ENCODE data around the gene PPP1R27.

DNA sequence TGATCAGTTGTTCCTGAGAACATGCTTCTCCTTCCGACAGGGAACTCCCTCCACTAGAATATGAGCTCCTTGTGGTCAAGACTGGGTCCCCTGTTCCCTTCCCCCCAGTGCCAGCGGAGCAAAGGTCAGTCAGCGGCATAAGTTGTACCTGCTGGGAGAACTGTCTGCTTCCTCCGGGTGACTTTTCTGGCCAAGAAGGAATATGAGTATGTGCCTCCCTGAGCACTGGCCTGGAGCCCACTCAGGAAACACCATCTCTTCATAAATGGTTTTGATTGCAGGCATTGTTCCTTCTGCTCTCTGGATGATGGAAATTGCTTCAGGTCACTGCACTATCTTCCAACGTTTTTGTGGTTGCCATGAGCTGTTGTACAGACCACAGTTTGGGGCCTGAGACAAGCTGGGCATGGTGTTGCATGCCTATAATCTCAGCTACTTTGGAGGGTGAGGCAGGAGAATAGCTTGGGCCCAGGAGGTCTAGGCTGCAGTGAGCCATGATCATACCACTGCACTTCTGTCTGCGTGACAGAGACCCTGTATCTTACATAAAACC lies 28.3 kb upstream of the PPP1R27 start:
- no peak for TF ChIP-seq CTCF (IDR thresholded peaks at IDR 0.05; ENCODE audit: extremely low read depth in 1 of 2, insufficient read depth in 1 of 2, low read depth in 1 of 2, low read length in 2 of 2)
- TF ChIP-seq POLR2A (IDR thresholded peaks at IDR 0.05; ENCODE audit: low read depth, low read length), result no peak

All from endothelial cell of umbilical vein (primary cell).